Measurements from ENCODE around the gene SMYD3. TPM values are rescaled to one million over a fixed set of nuclear protein-coding genes. Genes with fewer than 3 reads are reported as not detected.

The SMYD3 gene
- total RNA-seq, 2 experiments from 2014 or later = 22.6 to 24.6 TPM

GRCh38 chr1:246281639-246282038 lies 225.4 kb downstream of the SMYD3 start:
- Mint-ChIP-seq H3K4me3 (no peak overlapping the region), H3K36me3 (ENCODE audit: low read depth) (peaks cover 8% of the 10 kb centered on the region), H3K4me1 (ENCODE audit: low read depth) (no peaks in the 10 kb centered on the region), H3K27me3 (no peaks in the 10 kb centered on the region), H3K9me3 (no peaks in the 10 kb centered on the region), H3K27ac (no peak overlapping the region)
- TF ChIP-seq, protein P1, sequence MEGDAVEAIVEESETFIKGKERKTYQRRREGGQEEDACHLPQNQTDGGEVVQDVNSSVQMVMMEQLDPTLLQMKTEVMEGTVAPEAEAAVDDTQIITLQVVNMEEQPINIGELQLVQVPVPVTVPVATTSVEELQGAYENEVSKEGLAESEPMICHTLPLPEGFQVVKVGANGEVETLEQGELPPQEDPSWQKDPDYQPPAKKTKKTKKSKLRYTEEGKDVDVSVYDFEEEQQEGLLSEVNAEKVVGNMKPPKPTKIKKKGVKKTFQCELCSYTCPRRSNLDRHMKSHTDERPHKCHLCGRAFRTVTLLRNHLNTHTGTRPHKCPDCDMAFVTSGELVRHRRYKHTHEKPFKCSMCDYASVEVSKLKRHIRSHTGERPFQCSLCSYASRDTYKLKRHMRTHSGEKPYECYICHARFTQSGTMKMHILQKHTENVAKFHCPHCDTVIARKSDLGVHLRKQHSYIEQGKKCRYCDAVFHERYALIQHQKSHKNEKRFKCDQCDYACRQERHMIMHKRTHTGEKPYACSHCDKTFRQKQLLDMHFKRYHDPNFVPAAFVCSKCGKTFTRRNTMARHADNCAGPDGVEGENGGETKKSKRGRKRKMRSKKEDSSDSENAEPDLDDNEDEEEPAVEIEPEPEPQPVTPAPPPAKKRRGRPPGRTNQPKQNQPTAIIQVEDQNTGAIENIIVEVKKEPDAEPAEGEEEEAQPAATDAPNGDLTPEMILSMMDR (IDR thresholded peaks at IDR 0.05) = no peak
- POLR2A ChIA-PET = no interaction called here
- ATAC-seq (no peak), DNase-seq (no peak)
- CTCF ChIA-PET = no interaction called here
- intact Hi-C loops (cut with micrococcal nuclease) = no loop called here

GRCh38 chr1:246281195-246281594 lies 225.9 kb downstream of the SMYD3 start:
- CTCF ChIA-PET = no interaction called here
- intact Hi-C loops (cut with micrococcal nuclease) = no loop called here
- Mint-ChIP-seq H3K4me3 (no peak overlapping the region), H3K4me1 (ENCODE audit: low read depth) (no peaks in the 10 kb centered on the region), H3K36me3 (ENCODE audit: low read depth) (peaks cover 8% of the 10 kb centered on the region), H3K27me3 (no peaks in the 10 kb centered on the region), H3K9me3 (no peaks in the 10 kb centered on the region), H3K27ac (no peak overlapping the region)
- ATAC-seq (no peak), DNase-seq (no peak)
- TF ChIP-seq, protein P1 (IDR thresholded peaks at IDR 0.05) = no peak
- POLR2A ChIA-PET = no interaction called here

DNA sequence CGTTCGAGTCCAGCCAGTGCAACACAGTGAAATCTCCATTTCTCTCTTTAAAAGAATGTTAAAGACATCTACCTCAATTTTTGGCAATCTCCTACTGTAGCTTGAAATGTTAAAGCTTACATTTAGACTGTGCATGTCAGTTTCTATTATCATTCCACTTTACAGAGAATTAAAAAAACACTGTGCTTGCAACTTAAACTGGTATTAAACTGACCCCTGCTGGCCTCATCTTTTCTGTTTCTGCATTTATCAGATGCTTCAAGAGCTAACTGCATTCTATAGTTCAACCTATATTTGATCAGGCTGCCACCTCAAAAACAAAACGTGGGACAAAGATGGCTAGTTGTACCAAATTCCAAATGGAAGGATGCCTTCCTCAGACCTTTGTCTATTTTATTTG lies 226.5 kb downstream of the SMYD3 start:
- Mint-ChIP-seq H3K36me3 (ENCODE audit: low read depth) (peaks cover 7% of the 10 kb centered on the region), H3K27me3 (no peaks in the 10 kb centered on the region), H3K4me1 (ENCODE audit: low read depth) (no peaks in the 10 kb centered on the region), H3K9me3 (no peaks in the 10 kb centered on the region), H3K4me3 (no peak overlapping the region), H3K27ac (no peak overlapping the region)
- POLR2A ChIA-PET = no interaction called here
- CTCF ChIA-PET = interaction anchor here (0.9 kb wide), 1 partner anchor 30 kb away, joined by 3 read pairs; no protein-coding TSS in a partner anchor
- DNase-seq (peak; percentile 1), ATAC-seq (no peak)
- TF ChIP-seq, protein P1 (IDR thresholded peaks at IDR 0.05) = no peak
- intact Hi-C loops (cut with micrococcal nuclease) = no loop called here

DNA sequence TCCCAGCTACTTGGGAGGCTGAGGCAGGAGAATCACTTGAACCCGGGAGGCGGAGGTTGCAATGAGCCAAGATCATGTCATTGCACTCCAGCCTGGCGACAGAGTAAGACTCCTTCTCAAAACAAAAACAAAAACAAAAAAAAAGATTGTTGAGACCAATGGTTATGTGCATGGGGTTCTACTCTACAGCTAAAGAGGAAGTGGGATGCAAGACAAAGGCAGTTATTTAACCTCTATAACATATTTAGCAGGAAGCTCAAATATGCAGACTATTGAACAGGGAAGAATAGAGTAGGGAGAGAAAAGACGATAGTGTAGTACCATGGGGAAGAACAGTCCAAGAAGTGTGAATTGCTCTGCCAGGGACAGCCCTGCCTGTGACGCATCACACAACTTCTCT lies 227.7 kb downstream of the SMYD3 start:
- ATAC-seq (no peak), DNase-seq (no peak)
- no peaks in the 10 kb centered on the region for H3K9me3 Mint-ChIP-seq
- no peaks in the 10 kb centered on the region for H3K27me3 Mint-ChIP-seq
- CTCF ChIA-PET = interaction anchor here (0.8 kb wide), 1 partner anchor 16 kb away, joined by 3 read pairs; no protein-coding TSS in a partner anchor
- H3K36me3 Mint-ChIP-seq (ENCODE audit: low read depth) = peaks cover 2% of the 10 kb centered on the region
- intact Hi-C loops (cut with micrococcal nuclease) = no loop called here
- H3K4me1 Mint-ChIP-seq (ENCODE audit: low read depth) = no peaks in the 10 kb centered on the region
- TF ChIP-seq, protein P1 (IDR thresholded peaks at IDR 0.05) = no peak
- H3K27ac Mint-ChIP-seq = no peak overlapping the region
- H3K4me3 Mint-ChIP-seq = no peak overlapping the region
- POLR2A ChIA-PET = no interaction called here

GRCh38 chr1:246278371-246278770 lies 228.7 kb downstream of the SMYD3 start:
- Mint-ChIP-seq H3K27ac (no peak overlapping the region), H3K4me3 (no peak overlapping the region), H3K36me3 (ENCODE audit: low read depth) (peaks cover 4% of the 10 kb centered on the region), H3K9me3 (no peaks in the 10 kb centered on the region), H3K4me1 (ENCODE audit: low read depth) (no peaks in the 10 kb centered on the region), H3K27me3 (no peaks in the 10 kb centered on the region)
- ChIA-PET POLR2A (no interaction called here), CTCF (interaction anchor here (1.0 kb wide), 1 partner anchor 33 kb away, joined by 3 read pairs; no protein-coding TSS in a partner anchor)
- ATAC-seq = no peak
- intact Hi-C loops (cut with micrococcal nuclease) = no loop called here
- DNase-seq = no peak
- TF ChIP-seq, protein P1 (IDR thresholded peaks at IDR 0.05) = no peak
